ENCODE results near the gene C3orf18.

- TF ChIP-seq, protein P1, sequence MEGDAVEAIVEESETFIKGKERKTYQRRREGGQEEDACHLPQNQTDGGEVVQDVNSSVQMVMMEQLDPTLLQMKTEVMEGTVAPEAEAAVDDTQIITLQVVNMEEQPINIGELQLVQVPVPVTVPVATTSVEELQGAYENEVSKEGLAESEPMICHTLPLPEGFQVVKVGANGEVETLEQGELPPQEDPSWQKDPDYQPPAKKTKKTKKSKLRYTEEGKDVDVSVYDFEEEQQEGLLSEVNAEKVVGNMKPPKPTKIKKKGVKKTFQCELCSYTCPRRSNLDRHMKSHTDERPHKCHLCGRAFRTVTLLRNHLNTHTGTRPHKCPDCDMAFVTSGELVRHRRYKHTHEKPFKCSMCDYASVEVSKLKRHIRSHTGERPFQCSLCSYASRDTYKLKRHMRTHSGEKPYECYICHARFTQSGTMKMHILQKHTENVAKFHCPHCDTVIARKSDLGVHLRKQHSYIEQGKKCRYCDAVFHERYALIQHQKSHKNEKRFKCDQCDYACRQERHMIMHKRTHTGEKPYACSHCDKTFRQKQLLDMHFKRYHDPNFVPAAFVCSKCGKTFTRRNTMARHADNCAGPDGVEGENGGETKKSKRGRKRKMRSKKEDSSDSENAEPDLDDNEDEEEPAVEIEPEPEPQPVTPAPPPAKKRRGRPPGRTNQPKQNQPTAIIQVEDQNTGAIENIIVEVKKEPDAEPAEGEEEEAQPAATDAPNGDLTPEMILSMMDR (IDR thresholded peaks at IDR 0.05) = no peak
- TF ChIP-seq POLR2A (IDR thresholded peaks at IDR 0.05) = no peak
Measured at GRCh38 chr3:50534681-50535330, 32.7 kb downstream of the C3orf18 start.

Data from vagina (tissue), 2 donors.